Gastrocnemius medialis (tissue), 4 donors: ENCODE data around the gene HSP90AB1.

Source experiments
- POLR2A ChIP-seq, 2 donors: fragments of 450-650 bp; IDR thresholded peaks; one replicate each; pipeline ENCODE4 v1.6.1; 2017; ENCODE audit warnings: antibody characterized with exemption in 2 of 2, mild to moderate bottlenecking in 2 of 2, moderate library complexity in 2 of 2
- TF ChIP-seq, protein P1 (sequence below), 5 experiments: fragments of 450-650 bp in 3 of 5; fragments of 200-600 bp in 2 of 5; sonication (generic) in 2 of 5; IDR thresholded peaks in 4 of 5; conservative IDR thresholded peaks in 1 of 5; 1 replicate in 4 of 5; 2 replicates in 1 of 5; pipeline ENCODE4 v1.5.1; 2016 to 2019; ENCODE audit warnings: antibody characterized with exemption in 5 of 5, mild to moderate bottlenecking in 3 of 5, moderate library complexity in 3 of 5

DNA sequence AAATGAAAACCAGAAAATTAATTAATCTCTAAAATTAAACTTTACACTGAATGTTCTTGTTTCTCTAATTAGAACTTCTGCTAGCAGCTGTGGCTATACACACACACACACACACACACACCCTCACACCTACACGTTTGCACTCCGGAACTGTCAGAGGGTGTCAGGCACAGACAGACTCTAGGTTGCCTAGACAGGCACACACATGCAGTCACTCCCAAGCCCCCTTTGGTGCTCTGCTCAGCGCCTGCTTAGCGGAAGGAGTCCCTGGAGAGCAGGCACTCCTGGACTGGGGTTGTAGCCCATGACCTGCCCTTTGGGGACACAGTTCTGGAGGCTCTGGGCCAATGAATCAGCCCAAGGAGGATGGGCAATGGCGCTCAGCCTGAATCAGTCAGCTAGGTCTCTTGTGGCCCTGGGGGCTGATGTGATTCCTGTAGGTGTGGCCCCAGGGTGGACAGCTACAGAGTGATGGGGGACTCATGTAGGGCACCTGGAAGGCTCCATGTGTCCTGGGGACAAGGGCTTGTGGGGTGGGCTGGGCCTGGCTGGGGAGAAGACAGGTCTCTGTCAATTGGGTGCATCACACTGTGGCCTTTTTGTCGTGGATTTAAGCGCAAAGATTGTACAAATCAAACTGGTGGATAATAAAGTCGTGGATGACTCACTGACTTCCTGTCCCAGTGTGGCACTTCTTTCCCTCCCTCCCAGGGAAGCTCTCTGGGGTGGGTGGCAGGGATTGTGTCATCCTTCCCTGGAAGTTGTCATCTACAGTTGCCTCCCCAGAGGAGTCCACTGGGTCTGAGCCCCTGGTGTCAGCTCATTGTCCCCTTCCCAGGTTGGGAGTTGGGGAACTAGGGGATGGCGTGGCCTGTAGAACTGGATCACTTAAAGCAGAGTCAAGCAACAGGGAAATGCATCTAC is 32.1 kb downstream of the HSP90AB1 start:
- TF ChIP-seq, protein P1, sequence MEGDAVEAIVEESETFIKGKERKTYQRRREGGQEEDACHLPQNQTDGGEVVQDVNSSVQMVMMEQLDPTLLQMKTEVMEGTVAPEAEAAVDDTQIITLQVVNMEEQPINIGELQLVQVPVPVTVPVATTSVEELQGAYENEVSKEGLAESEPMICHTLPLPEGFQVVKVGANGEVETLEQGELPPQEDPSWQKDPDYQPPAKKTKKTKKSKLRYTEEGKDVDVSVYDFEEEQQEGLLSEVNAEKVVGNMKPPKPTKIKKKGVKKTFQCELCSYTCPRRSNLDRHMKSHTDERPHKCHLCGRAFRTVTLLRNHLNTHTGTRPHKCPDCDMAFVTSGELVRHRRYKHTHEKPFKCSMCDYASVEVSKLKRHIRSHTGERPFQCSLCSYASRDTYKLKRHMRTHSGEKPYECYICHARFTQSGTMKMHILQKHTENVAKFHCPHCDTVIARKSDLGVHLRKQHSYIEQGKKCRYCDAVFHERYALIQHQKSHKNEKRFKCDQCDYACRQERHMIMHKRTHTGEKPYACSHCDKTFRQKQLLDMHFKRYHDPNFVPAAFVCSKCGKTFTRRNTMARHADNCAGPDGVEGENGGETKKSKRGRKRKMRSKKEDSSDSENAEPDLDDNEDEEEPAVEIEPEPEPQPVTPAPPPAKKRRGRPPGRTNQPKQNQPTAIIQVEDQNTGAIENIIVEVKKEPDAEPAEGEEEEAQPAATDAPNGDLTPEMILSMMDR (IDR thresholded peaks at IDR 0.05 in 4 of 5, conservative IDR thresholded peaks at IDR 0.05 in 1 of 5) = no peak
- TF ChIP-seq POLR2A (IDR thresholded peaks at IDR 0.05) = no peak
